Uterus (tissue), 4 donors: ENCODE measurements around the gene FCN1. TPM values are rescaled to one million over a fixed set of nuclear protein-coding genes. Genes with fewer than 3 reads are reported as not detected.

Experiments used
- DNase-seq, 2 donors: peaks; one replicate each; pipeline ENCODE4 v3.0.0-alpha.2; 2019 to 2020
- H3K27ac ChIP-seq, 2 donors: fragments of 200-600 bp; sonication (generic); 1 replicate in 1 of 2; 2 replicates in 1 of 2; pipeline ENCODE4 v1.5.1; 2016 to 2018
- H3K27me3 ChIP-seq, 2 donors: fragments of 200-600 bp; sonication (generic); one replicate each; pipeline ENCODE4 v1.5.1; 2018 to 2019; ENCODE audit warnings: control low read depth in 1 of 2
- H3K36me3 ChIP-seq, 2 donors: fragments of 200-600 bp; sonication (generic); one replicate each; pipeline ENCODE4 v1.5.1; 2019; ENCODE audit warnings: control low read depth in 1 of 2
- H3K4me1 ChIP-seq, 2 donors: fragments of 200-600 bp; sonication (generic); one replicate each; pipeline ENCODE4 v1.5.1; 2018 to 2019; ENCODE audit warnings: control low read depth in 1 of 2
- H3K4me3 ChIP-seq, 2 donors: fragments of 200-600 bp; sonication (generic); 1 replicate in 1 of 2; 2 replicates in 1 of 2; pipeline ENCODE4 v1.5.1; 2018 to 2019; ENCODE audit warnings: mild to moderate bottlenecking in 1 of 2
- H3K9me3 ChIP-seq, 2 donors: fragments of 200-600 bp; sonication (generic); one replicate each; pipeline ENCODE4 v1.5.1; 2019; ENCODE audit warnings: control low read depth in 1 of 2
- POLR2A ChIP-seq, 2 donors: fragments of 450-650 bp; IDR thresholded peaks; one replicate each; pipeline ENCODE4 v1.6.1; 2016; ENCODE audit warnings: antibody characterized with exemption in 2 of 2, mild to moderate bottlenecking in 1 of 2, moderate library complexity in 1 of 2
- intact Hi-C: fragments of 100-400 bp; cut with DNase I; formaldehyde crosslinking; loops from one replicate; pipeline ENCODE4 v1.15.1; 2023; ENCODE audit warnings: low total_unique reads
- total RNA-seq, 4 donors: library from RNA; depleted of rRNA in 3 of 4; stranded (reverse); fragments of >200 nt in 3 of 4; gene quantifications; one replicate each; pipeline versions ENCODE4 v1.1.0 to v1.2.4, GENCODE V29; 2014 to 2023
- TF ChIP-seq, protein P1 (sequence below), 4 experiments: fragments of 200-600 bp in 2 of 4; fragments of 450-650 bp in 2 of 4; sonication (generic) in 2 of 4; IDR thresholded peaks; one replicate each; pipeline ENCODE4 v1.5.1; 2016 to 2019; ENCODE audit warnings: antibody characterized with exemption in 4 of 4, mild to moderate bottlenecking in 2 of 4, moderate library complexity in 1 of 4
- donor health status: DM: yes; HTN: yes; CAD: no.

The FCN1 gene
- total RNA-seq, 4 donors from 2014 or later, result 0.26 to 13.8 (median 4.4) TPM

- H3K27ac ChIP-seq, result no peak within 1 kb of the TSS
- no peaks in the 10 kb centered on the region for H3K4me1 ChIP-seq
- no peak for DNase-seq
- no peak for TF ChIP-seq POLR2A (IDR thresholded peaks at IDR 0.05)
- TF ChIP-seq, protein P1, sequence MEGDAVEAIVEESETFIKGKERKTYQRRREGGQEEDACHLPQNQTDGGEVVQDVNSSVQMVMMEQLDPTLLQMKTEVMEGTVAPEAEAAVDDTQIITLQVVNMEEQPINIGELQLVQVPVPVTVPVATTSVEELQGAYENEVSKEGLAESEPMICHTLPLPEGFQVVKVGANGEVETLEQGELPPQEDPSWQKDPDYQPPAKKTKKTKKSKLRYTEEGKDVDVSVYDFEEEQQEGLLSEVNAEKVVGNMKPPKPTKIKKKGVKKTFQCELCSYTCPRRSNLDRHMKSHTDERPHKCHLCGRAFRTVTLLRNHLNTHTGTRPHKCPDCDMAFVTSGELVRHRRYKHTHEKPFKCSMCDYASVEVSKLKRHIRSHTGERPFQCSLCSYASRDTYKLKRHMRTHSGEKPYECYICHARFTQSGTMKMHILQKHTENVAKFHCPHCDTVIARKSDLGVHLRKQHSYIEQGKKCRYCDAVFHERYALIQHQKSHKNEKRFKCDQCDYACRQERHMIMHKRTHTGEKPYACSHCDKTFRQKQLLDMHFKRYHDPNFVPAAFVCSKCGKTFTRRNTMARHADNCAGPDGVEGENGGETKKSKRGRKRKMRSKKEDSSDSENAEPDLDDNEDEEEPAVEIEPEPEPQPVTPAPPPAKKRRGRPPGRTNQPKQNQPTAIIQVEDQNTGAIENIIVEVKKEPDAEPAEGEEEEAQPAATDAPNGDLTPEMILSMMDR (IDR thresholded peaks at IDR 0.05), result no peak
- no peaks in the 10 kb centered on the region for H3K27me3 ChIP-seq
- no peaks in the 10 kb centered on the region for H3K36me3 ChIP-seq
- intact Hi-C loops, result no loop called here
- H3K9me3 ChIP-seq, result no peaks in the 10 kb centered on the region
- H3K4me3 ChIP-seq, result no peak within 1 kb of the TSS
Measured at GRCh38 chr9:134880484-134881312, 37.0 kb downstream of the FCN1 start, which contains the start of gene FCN2. FCN2 (plus strand) TSS chr9:134880810; CDS start chr9:134880822, 12 bp downstream.

DNA sequence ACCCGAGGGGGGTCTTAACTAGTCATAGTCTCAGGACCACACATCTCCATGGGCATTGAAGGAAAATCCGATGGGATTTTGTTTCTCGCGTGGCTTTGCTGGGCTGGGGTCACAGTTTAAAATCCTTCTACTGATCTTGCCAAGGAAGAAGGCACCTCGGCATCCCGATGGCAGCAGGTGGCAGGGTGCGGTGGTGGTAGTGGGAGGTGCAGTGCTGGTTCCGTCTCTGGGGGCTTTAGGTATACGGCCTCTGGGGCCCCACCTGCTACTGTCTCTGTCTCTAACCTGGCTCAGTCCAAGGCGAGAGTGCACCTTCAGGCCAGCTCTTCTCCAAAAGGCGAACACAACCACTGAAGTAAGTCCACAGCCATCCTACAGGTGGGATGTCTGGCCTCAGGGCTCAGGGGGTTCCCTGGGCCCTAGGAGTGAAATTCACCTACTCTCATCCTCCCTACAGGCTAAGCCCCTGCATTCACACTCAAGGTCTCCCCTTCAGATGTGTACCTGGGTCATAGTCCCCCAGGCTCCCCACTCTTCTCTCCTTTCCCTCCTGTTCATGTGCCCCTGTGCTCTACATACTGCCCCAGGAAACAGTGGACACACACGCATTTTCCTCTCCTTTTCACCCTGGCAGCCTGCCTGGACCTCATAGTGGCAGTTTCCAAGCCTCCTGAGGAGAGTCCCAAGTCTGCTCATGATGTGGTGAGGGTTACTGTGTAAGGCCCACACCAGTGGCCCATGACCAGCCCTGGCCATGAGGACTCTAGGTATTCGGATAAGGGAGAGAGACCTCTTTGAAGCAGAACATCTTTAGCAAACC, 37.8 kb downstream of the FCN1 start:
- no peak for TF ChIP-seq POLR2A (IDR thresholded peaks at IDR 0.05)
- TF ChIP-seq, protein P1 (IDR thresholded peaks at IDR 0.05), result no peak
- no peak overlapping the region for H3K4me3 ChIP-seq
- no peak overlapping the region for H3K27ac ChIP-seq
- DNase-seq, result no peak
- intact Hi-C loops, result no loop called here
- no peaks in the 10 kb centered on the region for H3K27me3 ChIP-seq
- no peaks in the 10 kb centered on the region for H3K36me3 ChIP-seq
- H3K9me3 ChIP-seq, result no peaks in the 10 kb centered on the region
- no peaks in the 10 kb centered on the region for H3K4me1 ChIP-seq

DNA sequence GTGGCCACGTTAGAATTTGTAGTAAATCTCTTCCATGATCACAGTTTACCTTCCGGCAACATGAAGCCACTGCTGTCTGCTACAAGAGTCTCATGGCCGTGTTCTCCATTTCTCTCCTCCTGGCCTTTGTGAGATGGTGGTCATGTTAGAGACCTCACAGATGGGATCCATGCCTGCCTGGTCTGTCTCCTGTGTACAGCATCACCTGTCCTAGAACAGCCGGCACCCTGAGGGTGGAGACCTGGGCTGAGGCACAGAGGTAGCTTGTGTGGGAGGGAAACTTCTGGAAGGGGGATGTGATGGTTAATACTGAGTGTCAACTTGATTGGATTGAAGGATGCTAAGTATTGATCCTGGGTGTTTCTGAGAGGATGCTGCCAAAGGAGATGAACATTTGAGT, 40.2 kb downstream of the FCN1 start:
- Histone ChIP-seq H3K4me3 (no peak overlapping the region), H3K27ac (no peak overlapping the region), H3K27me3 (no peaks in the 10 kb centered on the region), H3K36me3 (no peaks in the 10 kb centered on the region), H3K4me1 (no peaks in the 10 kb centered on the region), H3K9me3 (no peaks in the 10 kb centered on the region)
- TF ChIP-seq, protein P1 (IDR thresholded peaks at IDR 0.05), result no peak
- TF ChIP-seq POLR2A (IDR thresholded peaks at IDR 0.05), result no peak
- intact Hi-C loops, result no loop called here
- no peak for DNase-seq

- no peak for DNase-seq
- TF ChIP-seq, protein P1 (IDR thresholded peaks at IDR 0.05), result no peak
- TF ChIP-seq POLR2A (IDR thresholded peaks at IDR 0.05), result no peak
- Histone ChIP-seq H3K27me3 (no peaks in the 10 kb centered on the region), H3K4me3 (no peak overlapping the region), H3K27ac (no peak overlapping the region), H3K9me3 (no peaks in the 10 kb centered on the region), H3K36me3 (no peaks in the 10 kb centered on the region), H3K4me1 (no peaks in the 10 kb centered on the region)
- intact Hi-C loops, result no loop called here
Measured at GRCh38 chr9:134875371-134875770, 42.3 kb downstream of the FCN1 start.
